ENCODE measurements around the gene COMMD8. TPM values are rescaled to one million over a fixed set of nuclear protein-coding genes. Genes with fewer than 3 reads are reported as not detected.
A peak's percentile ranks its signal among the peaks of the same experiment; 100 is the strongest.

Gene COMMD8
- total RNA-seq = 15.7 to 23.7 TPM (median 18.7 TPM) in 3 replicates
- long read RNA-seq, transcript COMMD8-201 (5 exons, 1,469 nt) = major isoform, 36 of 41 reads
- long read RNA-seq, partial matches to known transcripts = 0 of 41 reads
- long read RNA-seq, other reads (novel, unspliced or antisense) = 5 of 41 reads

DNA sequence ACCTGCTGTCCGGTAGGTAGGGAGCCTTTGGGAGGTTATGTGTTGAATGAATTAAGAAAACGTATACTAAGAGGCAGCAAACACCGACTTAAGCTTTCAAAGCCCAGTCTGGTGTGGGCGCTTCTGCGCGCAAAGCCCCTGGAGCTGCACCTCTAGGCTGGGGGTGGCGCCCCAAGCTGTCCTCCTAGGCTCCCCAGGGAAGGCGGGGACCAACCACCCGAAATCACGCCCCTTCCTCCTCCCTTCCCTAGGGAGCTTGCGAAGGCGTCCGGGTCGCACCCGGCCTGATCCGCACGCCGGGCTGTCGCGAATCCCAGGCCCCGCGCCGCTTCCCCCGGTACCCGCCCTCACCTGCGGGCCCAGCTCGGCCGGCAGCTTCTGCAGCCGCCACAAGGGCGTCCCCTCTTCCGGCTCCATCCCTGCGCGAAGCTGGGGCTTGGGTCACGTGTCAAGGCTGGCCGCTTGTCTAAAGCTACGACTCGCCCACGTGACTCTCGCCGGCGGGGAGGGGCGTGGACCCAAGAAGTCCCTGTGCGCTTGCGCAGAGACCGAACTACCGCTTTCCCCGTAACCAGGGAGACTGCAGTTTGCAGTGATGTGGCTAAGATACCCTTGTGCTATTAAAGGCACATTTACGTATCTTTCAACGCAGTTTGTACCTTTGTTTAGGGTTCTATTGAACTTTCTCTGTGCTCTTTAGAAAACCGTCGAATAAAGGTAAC lies at the start of gene COMMD8:
Gene COMMD8, minus strand, starts transcription at position 468 of the 722 bp plus-strand sequence. Its CDS starts 51 bp downstream, at position 417.
- Mint-ChIP-seq H3K4me3 (ENCODE audit: unreplicated experiment) (peak within 1 kb of the TSS; percentile 79), H3K9me3 (ENCODE audit: low read depth) (no peaks in the 10 kb centered on the region), H3K4me1 (ENCODE audit: low read depth) (peaks cover 31% of the 10 kb centered on the region), H3K27ac (ENCODE audit: unreplicated experiment) (peak within 1 kb of the TSS; percentile 70), H3K36me3 (ENCODE audit: low read depth) (peaks cover 10% of the 10 kb centered on the region), H3K27me3 (ENCODE audit: low read depth) (no peaks in the 10 kb centered on the region)
- peak; percentile 98 for DNase-seq (ENCODE audit: low spot score)
- TF ChIP-seq CTCF (IDR thresholded peaks at IDR 0.05) = peak; percentile 71

GRCh38 chr4:47510506-47511143 lies 47.1 kb upstream of the COMMD8 start:
- Mint-ChIP-seq H3K4me1 (ENCODE audit: low read depth) (peaks cover 21% of the 10 kb centered on the region), H3K27me3 (ENCODE audit: low read depth) (no peaks in the 10 kb centered on the region), H3K36me3 (ENCODE audit: low read depth) (peaks cover 15% of the 10 kb centered on the region), H3K27ac (ENCODE audit: unreplicated experiment) (peak overlapping the region; percentile 87), H3K9me3 (ENCODE audit: low read depth) (no peaks in the 10 kb centered on the region), H3K4me3 (ENCODE audit: unreplicated experiment) (no peak overlapping the region)
- no peak for DNase-seq (ENCODE audit: low spot score)
- TF ChIP-seq CTCF (IDR thresholded peaks at IDR 0.05) = peak; percentile 76

DNA sequence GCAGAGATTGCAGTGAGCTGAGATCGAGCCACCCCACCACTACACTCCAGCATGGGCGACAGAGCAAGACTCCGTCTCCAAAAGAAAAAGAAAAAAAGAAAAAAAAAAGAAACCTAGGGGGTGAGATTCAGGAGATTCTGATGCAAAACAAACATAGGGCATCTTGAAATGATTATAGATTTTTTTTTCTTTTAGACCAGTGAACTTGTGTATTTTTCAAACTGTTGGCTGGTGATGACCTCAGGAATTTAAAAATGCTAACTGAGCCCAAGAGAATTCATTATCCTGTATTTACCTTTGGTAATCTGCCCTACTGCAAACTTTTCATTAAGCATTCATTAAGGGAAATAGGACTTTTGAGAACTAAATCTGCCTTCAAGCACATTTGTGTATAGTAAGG lies 42.2 kb upstream of the COMMD8 start:
- Mint-ChIP-seq H3K4me1 (ENCODE audit: low read depth) (peaks cover 20% of the 10 kb centered on the region), H3K4me3 (ENCODE audit: unreplicated experiment) (no peak overlapping the region), H3K9me3 (ENCODE audit: low read depth) (no peaks in the 10 kb centered on the region), H3K36me3 (ENCODE audit: low read depth) (no peaks in the 10 kb centered on the region), H3K27me3 (ENCODE audit: low read depth) (no peaks in the 10 kb centered on the region), H3K27ac (ENCODE audit: unreplicated experiment) (no peak overlapping the region)
- no peak for TF ChIP-seq CTCF (IDR thresholded peaks at IDR 0.05)
- DNase-seq (ENCODE audit: low spot score) = no peak

DNA sequence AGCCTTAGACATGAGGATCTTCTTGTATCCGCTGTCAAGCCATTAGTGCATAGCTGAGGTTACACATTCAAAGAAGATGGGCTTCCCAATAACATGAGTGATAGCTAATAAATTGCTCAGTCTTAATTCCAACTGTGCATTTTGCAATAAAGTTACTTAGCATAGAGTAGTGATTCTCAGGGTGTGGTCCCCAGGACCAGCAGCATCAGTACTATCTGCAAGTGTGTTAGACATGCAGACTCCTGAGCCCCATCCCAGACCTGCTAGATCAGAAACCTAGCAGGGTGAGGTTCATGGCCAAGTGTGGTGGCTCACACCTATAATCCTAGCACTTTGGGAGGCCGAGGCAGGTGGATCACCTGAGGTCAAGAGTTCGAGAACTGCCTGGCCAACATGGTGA lies 41.6 kb upstream of the COMMD8 start:
- Mint-ChIP-seq H3K27me3 (ENCODE audit: low read depth) (no peaks in the 10 kb centered on the region), H3K4me1 (ENCODE audit: low read depth) (peaks cover 15% of the 10 kb centered on the region), H3K9me3 (ENCODE audit: low read depth) (no peaks in the 10 kb centered on the region), H3K36me3 (ENCODE audit: low read depth) (no peaks in the 10 kb centered on the region), H3K4me3 (ENCODE audit: unreplicated experiment) (no peak overlapping the region), H3K27ac (ENCODE audit: unreplicated experiment) (no peak overlapping the region)
- TF ChIP-seq CTCF (IDR thresholded peaks at IDR 0.05) = no peak
- no peak for DNase-seq (ENCODE audit: low spot score)

DNA sequence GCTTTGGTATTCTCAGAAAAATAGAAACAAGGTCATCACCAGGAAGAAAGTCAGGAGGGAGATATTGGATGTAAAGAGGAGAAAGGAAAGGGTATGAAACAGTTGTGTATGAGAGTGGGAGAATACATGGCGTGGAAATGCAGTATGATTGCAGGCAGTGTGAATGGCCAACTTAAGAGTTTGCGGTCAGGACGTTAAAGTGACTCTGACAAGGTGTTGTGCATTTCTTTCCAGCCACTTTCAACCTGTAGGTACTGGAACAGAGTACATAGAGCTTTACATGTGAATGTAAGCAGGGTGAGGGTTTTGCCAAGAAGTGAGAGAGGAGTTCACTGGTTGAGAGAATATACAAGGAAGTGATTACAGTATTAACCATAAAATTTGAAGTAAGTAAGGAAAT lies 37.3 kb upstream of the COMMD8 start:
- no peak for DNase-seq (ENCODE audit: low spot score)
- no peak for TF ChIP-seq CTCF (IDR thresholded peaks at IDR 0.05)
- no peak overlapping the region for H3K4me3 Mint-ChIP-seq (ENCODE audit: unreplicated experiment)

More for the DNA sequence above, 37.3 kb upstream of the COMMD8 start:
- Mint-ChIP-seq H3K27me3 (ENCODE audit: low read depth) (no peaks in the 10 kb centered on the region), H3K27ac (ENCODE audit: unreplicated experiment) (no peak overlapping the region), H3K9me3 (ENCODE audit: low read depth) (no peaks in the 10 kb centered on the region), H3K36me3 (ENCODE audit: low read depth) (peaks cover 2% of the 10 kb centered on the region), H3K4me1 (ENCODE audit: low read depth) (peaks cover 4% of the 10 kb centered on the region)
